PFSK-1 (cell line): Measurements from ENCODE around the gene F12.

Experiments used
- POLR2AphosphoS5 ChIP-seq: IDR thresholded peaks from 2 replicates; pipeline ENCODE4 v1.6.1; 2012; ENCODE audit warnings: low read depth, mild to moderate bottlenecking, control low read depth, low read length, moderate library complexity
- SIN3A ChIP-seq: IDR thresholded peaks from 2 replicates; pipeline ENCODE4 v1.6.1; 2012; ENCODE audit warnings: mild to moderate bottlenecking, low read length, moderate library complexity, borderline replicate concordance; ENCODE audit not compliant: insufficient read depth

GRCh38 chr5:177439518-177440053, 30.2 kb upstream of the F12 start:
- TF ChIP-seq POLR2AphosphoS5 (no peak), SIN3A (no peak)
